LHCN-M2 (cell line): ENCODE measurements around the gene RBM25. TPM values are rescaled to one million over a fixed set of nuclear protein-coding genes. Genes with fewer than 3 reads are reported as not detected.
"Not testable (repeated sequence)": the region's sequence is repeated elsewhere in the genome, so short reads cannot be mapped to it uniquely, and the experiment has no call there.

Source experiments
- DNase-seq: peaks from one replicate; pipeline ENCODE4 v3.0.0-alpha.2; 2012; ENCODE audit warnings: low read depth
- polyA plus RNA-seq: library from polyadenylated mRNA; unstranded; fragments of >200 nt; gene quantifications from one replicate; pipeline ENCODE4 v1.2.1, GENCODE V29; 2012; ENCODE audit warnings: missing spikeins
- total RNA-seq: library from RNA; depleted of rRNA; stranded (reverse); fragments of >200 nt; gene quantifications from 2 replicates; pipeline ENCODE4 v1.2.3, GENCODE V29; 2014; rRNA removed

The RBM25 gene
- 37.7 and 45.3 TPM in 2 replicates for total RNA-seq
- 26.1 TPM for polyA plus RNA-seq

DNA sequence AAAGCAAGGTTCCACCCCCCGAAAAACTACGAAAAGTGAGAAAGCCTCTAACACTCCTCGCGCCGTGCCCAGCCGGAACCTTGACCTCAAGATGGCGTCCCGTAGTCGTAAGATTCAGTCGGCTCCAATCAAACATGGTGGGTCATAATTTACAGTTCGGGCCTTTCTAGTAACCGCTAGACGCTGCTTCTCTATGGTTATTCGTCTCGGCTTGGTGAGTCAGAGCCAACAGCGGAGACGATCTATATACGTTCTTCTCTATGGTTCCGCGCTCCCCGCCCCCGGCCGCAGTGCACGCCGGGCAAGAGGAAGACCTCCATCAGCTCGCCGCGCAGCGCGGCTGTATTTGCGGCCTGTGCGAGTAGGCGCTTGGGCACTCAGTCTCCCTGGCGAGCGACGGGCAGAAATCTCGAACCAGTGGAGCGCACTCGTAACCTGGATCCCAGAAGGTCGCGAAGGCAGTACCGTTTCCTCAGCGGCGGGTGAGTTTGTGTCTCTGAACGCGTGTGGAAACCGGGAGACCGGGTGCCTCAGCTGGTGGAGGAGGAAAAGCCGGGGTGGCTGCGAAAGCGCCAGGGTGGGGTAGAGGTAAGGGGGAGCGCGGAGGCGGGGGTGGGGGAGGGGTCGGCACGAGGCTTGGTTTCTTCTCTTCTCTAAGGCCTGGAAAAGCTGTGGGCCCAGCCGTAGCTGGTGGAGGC, at the start of gene RBM25:
RBM25 (plus strand) TSS at position 311 of the 698 bp plus-strand sequence. CDS start 13,108 bp downstream, outside the sequence.
- DNase-seq, result peak; percentile 99

GRCh38 chr14:73011189-73011588, 47.1 kb upstream of the RBM25 start:
- DNase-seq, result not testable (repeated sequence)

DNA sequence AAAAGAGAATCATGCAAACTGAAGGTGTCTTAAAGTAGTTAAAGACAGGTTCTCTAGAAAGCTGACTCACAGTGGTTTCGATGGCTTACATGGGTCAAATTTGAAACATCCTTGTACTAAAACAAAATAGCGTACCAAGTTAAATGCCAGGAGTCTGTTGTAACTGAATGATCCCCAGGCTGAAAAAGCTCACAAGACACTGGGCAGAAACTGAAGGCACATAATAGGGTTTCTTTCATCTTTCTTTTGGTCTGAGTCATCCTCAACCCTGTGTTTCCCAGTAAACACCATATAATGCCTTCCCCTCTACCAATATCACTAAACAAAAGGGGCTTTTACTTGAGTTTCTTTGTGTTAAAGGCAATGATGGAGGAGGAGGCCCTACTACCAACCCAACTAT, 44.2 kb upstream of the RBM25 start:
- peak; percentile 35 for DNase-seq

- DNase-seq, result not testable (repeated sequence)
These were observed 42.8 kb upstream of the RBM25 start for GRCh38 chr14:73015552-73015951.

DNA sequence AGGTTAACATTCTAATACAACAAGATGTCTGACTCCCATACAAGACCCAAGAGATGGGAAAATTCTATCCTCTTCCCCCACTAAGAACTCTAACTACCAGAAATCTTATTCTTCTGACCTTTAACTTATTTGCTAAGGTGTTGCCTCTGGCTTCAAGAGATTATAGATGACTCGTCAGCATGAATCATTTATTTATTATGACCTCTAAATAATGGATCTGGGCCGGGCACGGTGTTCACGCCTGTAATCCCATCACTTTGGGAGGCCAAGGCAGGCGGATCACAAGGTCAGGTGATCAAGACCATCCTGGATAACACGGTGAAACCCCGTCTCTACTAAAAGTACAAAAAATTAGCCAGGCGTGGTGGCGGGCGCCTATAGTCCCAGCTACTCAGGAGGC, 42.3 kb upstream of the RBM25 start:
- not testable (repeated sequence) for DNase-seq

DNA sequence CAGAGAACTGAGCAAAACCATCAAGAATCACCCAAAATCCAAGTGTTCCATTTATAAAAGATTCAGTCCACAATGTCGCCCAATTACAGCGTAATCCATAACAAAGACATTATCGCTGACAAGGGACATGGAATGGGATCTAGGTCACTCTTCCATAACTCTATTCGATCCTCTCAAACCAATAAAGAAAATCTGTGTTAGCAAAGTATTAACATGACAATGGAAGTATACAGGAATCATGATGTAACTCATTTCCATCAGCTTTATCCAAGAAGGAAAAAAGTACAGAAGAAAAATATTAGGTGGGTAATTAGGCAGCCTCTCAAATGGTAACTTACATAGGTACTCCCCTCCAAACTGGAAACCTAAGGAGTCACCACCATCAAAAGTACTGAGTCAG, 36.3 kb upstream of the RBM25 start:
- no peak for DNase-seq

- DNase-seq, result peak; percentile 37
These were observed 32.8 kb upstream of the RBM25 start for GRCh38 chr14:73025544-73025943.

GRCh38 chr14:73026243-73026844, 32.0 kb upstream of the RBM25 start:
- no peak for DNase-seq

- peak; percentile 99 for DNase-seq
These were observed 31.3 kb upstream of the RBM25 start, which contains the start of gene ZFYVE1 for GRCh38 chr14:73026845-73027542. Gene ZFYVE1, minus strand, starts transcription at chr14:73027106. Its CDS starts 2,598 bp downstream, at chr14:73024508.

DNA sequence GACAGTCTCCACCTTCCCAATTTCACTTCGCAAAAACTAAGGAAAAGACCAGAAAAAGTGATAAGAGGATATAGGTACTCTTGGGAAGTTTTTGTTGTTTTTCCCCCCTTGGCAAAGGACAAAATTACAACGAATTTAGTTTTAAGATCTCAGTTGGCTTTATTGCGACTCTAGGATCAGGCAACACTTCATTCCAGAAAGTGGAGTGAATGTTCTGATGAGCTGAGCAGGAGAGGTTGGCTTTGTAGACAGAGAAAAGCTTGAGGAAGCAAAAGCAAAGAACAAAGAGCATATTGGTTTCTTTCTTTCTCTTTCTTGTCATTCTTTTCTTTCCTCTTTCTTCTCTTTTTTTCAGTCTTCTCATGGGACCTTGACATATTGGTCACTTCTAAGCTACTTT, 30.8 kb upstream of the RBM25 start:
- no peak for DNase-seq

- DNase-seq, result no peak
These were observed 30.4 kb upstream of the RBM25 start for GRCh38 chr14:73027984-73028383.

DNA sequence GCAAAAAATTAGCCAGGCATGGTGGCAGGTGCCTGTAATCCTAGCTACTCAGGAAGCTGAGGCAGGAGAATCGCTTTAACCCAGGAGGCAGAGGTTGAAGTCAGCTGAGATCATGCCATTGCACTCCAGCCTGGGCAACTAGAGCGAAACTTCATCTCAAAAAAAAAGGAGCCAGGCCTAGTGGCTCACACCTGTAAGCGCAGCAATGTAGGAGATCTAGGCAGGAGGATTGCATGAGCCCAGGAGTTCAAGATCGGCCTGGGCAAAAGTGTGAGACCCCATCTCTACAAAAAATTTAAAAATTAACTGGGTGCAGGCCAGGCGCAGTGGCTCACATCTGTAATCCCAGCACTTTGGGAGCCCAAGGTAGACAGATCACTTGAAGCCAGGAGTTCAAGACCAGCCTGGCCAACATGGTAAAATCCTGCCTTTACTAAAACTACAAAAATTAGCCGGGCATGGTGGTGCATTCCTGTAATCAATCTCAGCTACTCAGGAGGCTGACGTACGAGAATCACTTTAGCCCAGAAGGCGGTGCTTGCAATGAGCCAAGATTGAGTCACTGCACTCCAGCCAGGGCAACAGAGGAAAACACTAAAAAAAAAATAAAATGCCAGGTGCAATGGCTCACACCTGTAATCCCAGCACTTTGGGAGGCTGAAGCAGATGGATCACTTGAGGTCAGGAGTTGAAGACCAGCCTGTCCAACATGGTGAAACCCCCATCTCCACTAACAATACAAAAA, 21.5 kb upstream of the RBM25 start:
- DNase-seq, result peak; percentile 41

DNA sequence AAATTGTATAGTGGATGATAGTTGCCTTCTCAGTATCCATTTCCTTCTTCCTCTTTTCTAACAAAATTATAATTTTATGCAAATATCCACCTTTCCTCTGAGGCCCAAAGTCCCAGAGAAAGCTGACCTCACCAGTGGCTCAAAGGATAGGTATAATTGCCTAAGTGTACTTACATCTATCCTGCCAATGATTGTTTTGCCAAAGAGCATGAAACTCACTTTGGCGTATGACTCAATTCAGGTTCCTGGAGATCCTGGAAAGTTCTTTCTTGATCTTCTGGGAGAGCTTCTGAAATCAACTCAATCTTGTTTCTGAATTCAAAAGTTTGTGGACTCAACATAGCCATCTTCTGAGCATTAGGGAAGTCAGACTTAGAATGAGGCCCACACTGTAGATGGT, 10.5 kb upstream of the RBM25 start:
- no peak for DNase-seq

- peak; percentile 39 for DNase-seq
These were observed 8.9 kb upstream of the RBM25 start for GRCh38 chr14:73049428-73049827.

GRCh38 chr14:73055251-73055650, 3.1 kb upstream of the RBM25 start:
- DNase-seq, result no peak

DNA sequence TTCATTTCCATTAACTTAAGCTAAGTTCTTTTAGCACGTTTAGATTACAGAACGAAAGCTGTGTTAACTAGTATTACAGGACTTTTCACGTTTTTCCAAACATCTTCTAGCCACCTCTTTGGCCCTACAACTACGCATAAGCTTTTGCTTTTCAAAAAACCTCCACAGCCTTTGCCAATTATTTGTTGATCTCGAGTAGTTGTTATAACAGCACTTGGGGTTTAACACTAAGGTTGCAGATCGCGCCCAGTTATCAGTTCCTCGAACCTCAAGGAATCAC, 450 bp upstream of the RBM25 start:
- DNase-seq, result no peak

DNA sequence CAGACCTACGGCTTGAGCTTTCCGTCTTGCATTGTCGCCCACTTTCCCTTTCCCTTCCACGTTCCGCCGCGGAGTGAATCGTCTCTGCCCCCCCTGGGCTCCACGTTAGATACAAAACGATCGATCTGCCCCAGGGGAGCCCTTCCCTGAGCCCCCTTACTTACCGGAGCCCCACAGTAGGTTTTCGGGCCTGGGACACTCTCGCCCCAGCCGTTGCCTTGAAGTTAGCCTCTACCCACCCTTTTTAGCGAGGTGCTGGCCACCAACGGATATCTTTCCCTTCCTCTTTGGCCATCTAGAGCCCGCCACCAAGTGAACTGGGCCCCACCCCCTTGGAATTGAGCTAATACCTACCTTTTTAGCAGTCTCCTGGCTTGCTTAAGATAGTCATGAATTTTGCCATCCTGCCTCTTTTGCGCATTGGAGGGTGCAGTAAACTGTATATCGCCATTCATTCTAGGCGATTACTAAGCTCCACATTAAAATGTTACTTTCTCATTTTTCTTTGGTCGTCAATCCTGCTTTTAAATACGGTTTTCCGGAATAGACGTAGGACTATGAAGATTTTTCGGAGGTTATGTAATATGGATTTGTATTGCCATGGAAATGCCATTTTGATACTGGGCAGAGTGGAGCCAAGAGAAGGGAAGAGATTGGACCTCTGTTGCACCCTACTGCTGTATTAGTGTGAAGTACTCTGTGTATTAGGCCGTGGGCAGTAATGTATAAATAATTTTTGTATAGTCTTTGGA, 764 bp downstream of the RBM25 start:
- peak; percentile 26 for DNase-seq

DNA sequence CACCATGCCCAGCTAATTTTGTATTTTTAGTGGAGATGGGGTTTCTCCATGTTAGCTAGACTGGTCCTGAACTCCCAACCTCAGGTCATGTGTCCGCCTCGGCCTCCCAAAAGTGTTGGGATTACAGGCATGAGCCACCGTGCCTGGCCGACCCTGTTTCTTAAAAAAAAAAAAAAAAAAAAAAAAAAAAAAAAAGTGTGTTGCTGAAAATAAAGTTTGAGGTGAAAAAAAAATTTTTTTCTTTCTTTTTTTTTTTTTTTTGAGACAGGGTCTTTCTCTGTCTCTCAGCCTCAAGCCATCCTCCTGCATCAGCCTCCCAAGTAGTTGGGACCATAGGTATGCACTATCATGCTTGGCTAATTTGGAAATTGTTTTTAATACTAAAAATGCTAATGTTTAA, 11.3 kb downstream of the RBM25 start:
- DNase-seq, result no peak

GRCh38 chr14:73091044-73091443, 32.7 kb downstream of the RBM25 start:
- DNase-seq, result no peak

- no peak for DNase-seq
These were observed 39.1 kb downstream of the RBM25 start for GRCh38 chr14:73097421-73097820.

- no peak for DNase-seq
These were observed 42.0 kb downstream of the RBM25 start for GRCh38 chr14:73100334-73100733.
